GM12878 (cell line): ENCODE data around the gene INKA1. TPM values are rescaled to one million over a fixed set of nuclear protein-coding genes. Genes with fewer than 3 reads are reported as not detected.

Source experiments
- CREB1 ChIP-seq: IDR thresholded peaks from 2 replicates; pipeline ENCODE4 v1.6.1; 2012; ENCODE audit warnings: low read depth, mild to moderate bottlenecking, inconsistent platforms
- KAT2A ChIP-seq: conservative IDR thresholded peaks from 2 replicates; pipeline ENCODE4 v1.6.1; 2011; ENCODE audit warnings: low read depth, low read length; ENCODE audit not compliant: control insufficient read depth
- MTA2 ChIP-seq: fragments of 450-650 bp; IDR thresholded peaks from 2 replicates; pipeline ENCODE4 v1.6.1; 2016; ENCODE audit warnings: low read depth, mild to moderate bottlenecking, moderate library complexity
- NRF1 ChIP-seq: conservative IDR thresholded peaks from 2 replicates; pipeline ENCODE4 v1.6.1; 2011; ENCODE audit warnings: mild to moderate bottlenecking, low read depth, low read length, improper control_type of control experiment
- SMAD1 ChIP-seq: fragments of 450-650 bp; IDR thresholded peaks from 2 replicates; pipeline ENCODE4 v1.6.1; 2018; ENCODE audit warnings: mild to moderate bottlenecking, low read depth; ENCODE audit not compliant: partially characterized antibody
- SMC3 ChIP-seq: IDR thresholded peaks from 2 replicates; pipeline ENCODE4 v1.6.1; 2011; ENCODE audit warnings: low read length, improper control_type of control experiment, borderline replicate concordance
- USF2 ChIP-seq: IDR thresholded peaks from 2 replicates; pipeline ENCODE4 v1.6.1; 2011; ENCODE audit warnings: low read depth, low read length, improper control_type of control experiment, borderline replicate concordance
- ZBED1 ChIP-seq: IDR thresholded peaks from 2 replicates; pipeline ENCODE4 v1.6.1; 2016; ENCODE audit warnings: borderline replicate concordance
- polyA plus RNA-seq, 11 experiments: library from polyadenylated mRNA; depleted of rRNA in 4 of 11; unstranded in 6 of 11; stranded (reverse) in 5 of 11; fragments of >200 nt; fragmentation: Nextera tagmentation in 4 of 11; fragmentation: Illumina TruSeq in 1 of 11; extraction: Ambion mirVana in 4 of 11; extraction: Trizol in 1 of 11; gene quantifications; 1 replicate in 1 of 11; 2 replicates in 10 of 11; pipeline versions ENCODE4 v1.2.1 to v1.2.3, GENCODE V29; 2011 to 2016; ENCODE audit warnings: inconsistent platforms in 2 of 11, missing spikeins in 2 of 11, low read depth in 1 of 11
- total RNA-seq, 4 experiments: library from RNA; depleted of rRNA in 3 of 4; stranded (reverse); fragments of >200 nt in 3 of 4; fragmentation: Illumina TruSeq in 1 of 4; extraction: Trizol in 1 of 4; gene quantifications; 2 replicates each; pipeline versions ENCODE4 v1.2.1 to v1.2.3, GENCODE V29; 2013 to 2021
- TF ChIP-seq, protein P1 (sequence below): IDR thresholded peaks from 2 replicates; pipeline ENCODE4 v1.6.1; 2012; ENCODE audit warnings: improper control_type of control experiment, low read depth, low read length; ENCODE audit not compliant: insufficient replicate concordance
- TF ChIP-seq, protein P2 (sequence below): fragments of 450-650 bp; IDR thresholded peaks from 2 replicates; pipeline ENCODE4 v1.6.1; 2017; ENCODE audit warnings: mild to moderate bottlenecking
- TF ChIP-seq, protein P3 (sequence below): fragments of 450-650 bp; IDR thresholded peaks from 2 replicates; pipeline ENCODE4 v1.6.1; 2017; ENCODE audit warnings: mild to moderate bottlenecking, low read depth, inconsistent platforms; ENCODE audit not compliant: poor library complexity, severe bottlenecking
- TF ChIP-seq, protein P4 (sequence below): fragments of 450-650 bp; IDR thresholded peaks from 2 replicates; pipeline ENCODE4 v1.6.1; 2017; ENCODE audit warnings: mild to moderate bottlenecking, moderate library complexity

INKA1 gene
- total and polyA plus RNA-seq, 10 of the 15 experiments (the other 5 are each of a cell fraction or from before 2014, with no cell fraction given), result 0.32 to 10.5 (median 4.9) TPM

DNA sequence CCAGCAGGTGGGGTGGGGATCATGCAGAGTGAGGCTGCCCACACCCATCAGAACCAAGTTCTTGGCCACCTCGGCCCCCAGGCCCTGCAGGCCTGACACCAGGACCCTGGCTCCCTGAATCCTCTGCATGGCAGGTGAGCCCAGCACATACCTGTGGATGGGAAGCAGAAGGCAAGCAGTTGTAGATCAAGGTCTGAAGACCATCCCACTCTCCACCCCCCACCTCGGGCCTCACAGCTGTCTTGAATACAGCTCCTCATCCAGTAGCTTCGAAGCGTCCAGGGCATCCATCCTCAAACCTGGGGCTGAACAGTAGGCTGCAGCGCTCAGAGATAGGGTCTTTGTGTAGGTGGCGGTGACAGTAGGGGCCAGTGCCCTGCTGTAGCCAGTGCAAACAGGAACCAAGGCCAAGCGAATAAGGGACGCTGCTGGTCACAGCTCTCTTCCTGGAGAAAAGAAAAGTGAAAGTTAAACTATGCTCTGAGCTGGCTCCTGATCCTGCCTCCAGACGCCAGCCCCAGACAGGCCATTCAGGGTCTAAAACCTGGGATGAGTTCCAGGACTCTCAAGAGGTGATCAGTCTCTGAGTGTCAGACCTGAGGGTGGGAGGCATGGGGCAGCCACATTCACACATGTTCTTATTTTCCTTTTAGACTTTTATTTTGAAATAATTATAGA lies 10.6 kb downstream of the INKA1 start, which contains the start of gene UBA7 (continued):
- TF ChIP-seq, protein P1, sequence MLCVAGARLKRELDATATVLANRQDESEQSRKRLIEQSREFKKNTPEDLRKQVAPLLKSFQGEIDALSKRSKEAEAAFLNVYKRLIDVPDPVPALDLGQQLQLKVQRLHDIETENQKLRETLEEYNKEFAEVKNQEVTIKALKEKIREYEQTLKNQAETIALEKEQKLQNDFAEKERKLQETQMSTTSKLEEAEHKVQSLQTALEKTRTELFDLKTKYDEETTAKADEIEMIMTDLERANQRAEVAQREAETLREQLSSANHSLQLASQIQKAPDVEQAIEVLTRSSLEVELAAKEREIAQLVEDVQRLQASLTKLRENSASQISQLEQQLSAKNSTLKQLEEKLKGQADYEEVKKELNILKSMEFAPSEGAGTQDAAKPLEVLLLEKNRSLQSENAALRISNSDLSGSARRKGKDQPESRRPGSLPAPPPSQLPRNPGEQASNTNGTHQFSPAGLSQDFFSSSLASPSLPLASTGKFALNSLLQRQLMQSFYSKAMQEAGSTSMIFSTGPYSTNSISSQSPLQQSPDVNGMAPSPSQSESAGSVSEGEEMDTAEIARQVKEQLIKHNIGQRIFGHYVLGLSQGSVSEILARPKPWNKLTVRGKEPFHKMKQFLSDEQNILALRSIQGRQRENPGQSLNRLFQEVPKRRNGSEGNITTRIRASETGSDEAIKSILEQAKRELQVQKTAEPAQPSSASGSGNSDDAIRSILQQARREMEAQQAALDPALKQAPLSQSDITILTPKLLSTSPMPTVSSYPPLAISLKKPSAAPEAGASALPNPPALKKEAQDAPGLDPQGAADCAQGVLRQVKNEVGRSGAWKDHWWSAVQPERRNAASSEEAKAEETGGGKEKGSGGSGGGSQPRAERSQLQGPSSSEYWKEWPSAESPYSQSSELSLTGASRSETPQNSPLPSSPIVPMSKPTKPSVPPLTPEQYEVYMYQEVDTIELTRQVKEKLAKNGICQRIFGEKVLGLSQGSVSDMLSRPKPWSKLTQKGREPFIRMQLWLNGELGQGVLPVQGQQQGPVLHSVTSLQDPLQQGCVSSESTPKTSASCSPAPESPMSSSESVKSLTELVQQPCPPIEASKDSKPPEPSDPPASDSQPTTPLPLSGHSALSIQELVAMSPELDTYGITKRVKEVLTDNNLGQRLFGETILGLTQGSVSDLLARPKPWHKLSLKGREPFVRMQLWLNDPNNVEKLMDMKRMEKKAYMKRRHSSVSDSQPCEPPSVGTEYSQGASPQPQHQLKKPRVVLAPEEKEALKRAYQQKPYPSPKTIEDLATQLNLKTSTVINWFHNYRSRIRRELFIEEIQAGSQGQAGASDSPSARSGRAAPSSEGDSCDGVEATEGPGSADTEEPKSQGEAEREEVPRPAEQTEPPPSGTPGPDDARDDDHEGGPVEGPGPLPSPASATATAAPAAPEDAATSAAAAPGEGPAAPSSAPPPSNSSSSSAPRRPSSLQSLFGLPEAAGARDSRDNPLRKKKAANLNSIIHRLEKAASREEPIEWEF, result no peak
- no peak for TF ChIP-seq MTA2
- TF ChIP-seq NRF1, result no peak
- no peak for TF ChIP-seq USF2
- TF ChIP-seq ZBED1, result no peak
- TF ChIP-seq, protein P2, sequence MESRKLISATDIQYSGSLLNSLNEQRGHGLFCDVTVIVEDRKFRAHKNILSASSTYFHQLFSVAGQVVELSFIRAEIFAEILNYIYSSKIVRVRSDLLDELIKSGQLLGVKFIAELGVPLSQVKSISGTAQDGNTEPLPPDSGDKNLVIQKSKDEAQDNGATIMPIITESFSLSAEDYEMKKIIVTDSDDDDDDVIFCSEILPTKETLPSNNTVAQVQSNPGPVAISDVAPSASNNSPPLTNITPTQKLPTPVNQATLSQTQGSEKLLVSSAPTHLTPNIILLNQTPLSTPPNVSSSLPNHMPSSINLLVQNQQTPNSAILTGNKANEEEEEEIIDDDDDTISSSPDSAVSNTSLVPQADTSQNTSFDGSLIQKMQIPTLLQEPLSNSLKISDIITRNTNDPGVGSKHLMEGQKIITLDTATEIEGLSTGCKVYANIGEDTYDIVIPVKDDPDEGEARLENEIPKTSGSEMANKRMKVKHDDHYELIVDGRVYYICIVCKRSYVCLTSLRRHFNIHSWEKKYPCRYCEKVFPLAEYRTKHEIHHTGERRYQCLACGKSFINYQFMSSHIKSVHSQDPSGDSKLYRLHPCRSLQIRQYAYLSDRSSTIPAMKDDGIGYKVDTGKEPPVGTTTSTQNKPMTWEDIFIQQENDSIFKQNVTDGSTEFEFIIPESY, result no peak
- TF ChIP-seq, protein P3, sequence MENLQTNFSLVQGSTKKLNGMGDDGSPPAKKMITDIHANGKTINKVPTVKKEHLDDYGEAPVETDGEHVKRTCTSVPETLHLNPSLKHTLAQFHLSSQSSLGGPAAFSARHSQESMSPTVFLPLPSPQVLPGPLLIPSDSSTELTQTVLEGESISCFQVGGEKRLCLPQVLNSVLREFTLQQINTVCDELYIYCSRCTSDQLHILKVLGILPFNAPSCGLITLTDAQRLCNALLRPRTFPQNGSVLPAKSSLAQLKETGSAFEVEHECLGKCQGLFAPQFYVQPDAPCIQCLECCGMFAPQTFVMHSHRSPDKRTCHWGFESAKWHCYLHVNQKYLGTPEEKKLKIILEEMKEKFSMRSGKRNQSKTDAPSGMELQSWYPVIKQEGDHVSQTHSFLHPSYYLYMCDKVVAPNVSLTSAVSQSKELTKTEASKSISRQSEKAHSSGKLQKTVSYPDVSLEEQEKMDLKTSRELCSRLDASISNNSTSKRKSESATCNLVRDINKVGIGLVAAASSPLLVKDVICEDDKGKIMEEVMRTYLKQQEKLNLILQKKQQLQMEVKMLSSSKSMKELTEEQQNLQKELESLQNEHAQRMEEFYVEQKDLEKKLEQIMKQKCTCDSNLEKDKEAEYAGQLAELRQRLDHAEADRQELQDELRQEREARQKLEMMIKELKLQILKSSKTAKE, result no peak
- TF ChIP-seq SMC3, result no peak
- no peak for TF ChIP-seq CREB1
- TF ChIP-seq, protein P4, sequence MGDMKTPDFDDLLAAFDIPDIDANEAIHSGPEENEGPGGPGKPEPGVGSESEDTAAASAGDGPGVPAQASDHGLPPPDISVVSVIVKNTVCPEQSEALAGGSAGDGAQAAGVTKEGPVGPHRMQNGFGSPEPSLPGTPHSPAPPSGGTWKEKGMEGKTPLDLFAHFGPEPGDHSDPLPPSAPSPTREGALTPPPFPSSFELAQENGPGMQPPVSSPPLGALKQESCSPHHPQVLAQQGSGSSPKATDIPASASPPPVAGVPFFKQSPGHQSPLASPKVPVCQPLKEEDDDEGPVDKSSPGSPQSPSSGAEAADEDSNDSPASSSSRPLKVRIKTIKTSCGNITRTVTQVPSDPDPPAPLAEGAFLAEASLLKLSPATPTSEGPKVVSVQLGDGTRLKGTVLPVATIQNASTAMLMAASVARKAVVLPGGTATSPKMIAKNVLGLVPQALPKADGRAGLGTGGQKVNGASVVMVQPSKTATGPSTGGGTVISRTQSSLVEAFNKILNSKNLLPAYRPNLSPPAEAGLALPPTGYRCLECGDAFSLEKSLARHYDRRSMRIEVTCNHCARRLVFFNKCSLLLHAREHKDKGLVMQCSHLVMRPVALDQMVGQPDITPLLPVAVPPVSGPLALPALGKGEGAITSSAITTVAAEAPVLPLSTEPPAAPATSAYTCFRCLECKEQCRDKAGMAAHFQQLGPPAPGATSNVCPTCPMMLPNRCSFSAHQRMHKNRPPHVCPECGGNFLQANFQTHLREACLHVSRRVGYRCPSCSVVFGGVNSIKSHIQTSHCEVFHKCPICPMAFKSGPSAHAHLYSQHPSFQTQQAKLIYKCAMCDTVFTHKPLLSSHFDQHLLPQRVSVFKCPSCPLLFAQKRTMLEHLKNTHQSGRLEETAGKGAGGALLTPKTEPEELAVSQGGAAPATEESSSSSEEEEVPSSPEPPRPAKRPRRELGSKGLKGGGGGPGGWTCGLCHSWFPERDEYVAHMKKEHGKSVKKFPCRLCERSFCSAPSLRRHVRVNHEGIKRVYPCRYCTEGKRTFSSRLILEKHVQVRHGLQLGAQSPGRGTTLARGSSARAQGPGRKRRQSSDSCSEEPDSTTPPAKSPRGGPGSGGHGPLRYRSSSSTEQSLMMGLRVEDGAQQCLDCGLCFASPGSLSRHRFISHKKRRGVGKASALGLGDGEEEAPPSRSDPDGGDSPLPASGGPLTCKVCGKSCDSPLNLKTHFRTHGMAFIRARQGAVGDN, result no peak; the same call in 1 of the 2 replicates
- TF ChIP-seq SMAD1, result no peak
- no peak for TF ChIP-seq KAT2A
